ENCODE measurements around the gene ACOXL. TPM values are rescaled to one million over a fixed set of nuclear protein-coding genes. Genes with fewer than 3 reads are reported as not detected.

ACOXL gene
- total and polyA plus RNA-seq, 10 of the 15 experiments (the other 5 are each of a cell fraction or from before 2014, with no cell fraction given), result 0.05 to 1.3 (median 0.71) TPM

DNA sequence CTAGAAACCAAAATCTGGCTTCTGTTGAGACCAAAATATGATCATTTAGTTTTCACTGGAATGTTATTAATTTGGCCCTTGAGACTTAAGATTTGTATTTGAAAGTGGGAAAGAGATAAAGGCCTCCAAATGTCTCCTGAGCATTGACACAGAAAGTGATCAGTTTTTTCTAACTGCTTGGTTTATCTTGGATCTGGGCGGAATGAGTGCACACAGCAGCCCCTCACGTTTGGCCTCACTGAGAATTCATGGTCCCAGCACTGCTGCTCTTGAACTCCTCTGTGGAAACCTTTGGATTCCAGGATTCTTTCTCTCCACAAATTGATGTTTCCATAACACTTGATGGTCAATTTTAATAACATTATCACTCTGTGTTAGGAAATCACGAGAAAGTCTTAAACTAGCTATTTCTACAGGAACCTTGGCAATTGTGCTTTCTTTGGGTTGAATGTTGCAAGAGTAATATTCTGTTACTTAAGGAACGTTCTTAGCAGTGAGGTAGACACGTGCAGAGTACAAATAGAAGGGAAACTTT is 208.1 kb downstream of the ACOXL start (continued):
- TF ChIP-seq, protein P1, sequence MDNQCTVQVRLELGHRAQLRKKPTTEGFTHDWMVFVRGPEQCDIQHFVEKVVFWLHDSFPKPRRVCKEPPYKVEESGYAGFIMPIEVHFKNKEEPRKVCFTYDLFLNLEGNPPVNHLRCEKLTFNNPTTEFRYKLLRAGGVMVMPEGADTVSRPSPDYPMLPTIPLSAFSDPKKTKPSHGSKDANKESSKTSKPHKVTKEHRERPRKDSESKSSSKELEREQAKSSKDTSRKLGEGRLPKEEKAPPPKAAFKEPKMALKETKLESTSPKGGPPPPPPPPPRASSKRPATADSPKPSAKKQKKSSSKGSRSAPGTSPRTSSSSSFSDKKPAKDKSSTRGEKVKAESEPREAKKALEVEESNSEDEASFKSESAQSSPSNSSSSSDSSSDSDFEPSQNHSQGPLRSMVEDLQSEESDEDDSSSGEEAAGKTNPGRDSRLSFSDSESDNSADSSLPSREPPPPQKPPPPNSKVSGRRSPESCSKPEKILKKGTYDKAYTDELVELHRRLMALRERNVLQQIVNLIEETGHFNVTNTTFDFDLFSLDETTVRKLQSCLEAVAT (IDR thresholded peaks at IDR 0.05), result no peak
- TF ChIP-seq ZNF622 (IDR thresholded peaks at IDR 0.05) (no peak), ZNF24 (IDR thresholded peaks at IDR 0.05) (no peak)

DNA sequence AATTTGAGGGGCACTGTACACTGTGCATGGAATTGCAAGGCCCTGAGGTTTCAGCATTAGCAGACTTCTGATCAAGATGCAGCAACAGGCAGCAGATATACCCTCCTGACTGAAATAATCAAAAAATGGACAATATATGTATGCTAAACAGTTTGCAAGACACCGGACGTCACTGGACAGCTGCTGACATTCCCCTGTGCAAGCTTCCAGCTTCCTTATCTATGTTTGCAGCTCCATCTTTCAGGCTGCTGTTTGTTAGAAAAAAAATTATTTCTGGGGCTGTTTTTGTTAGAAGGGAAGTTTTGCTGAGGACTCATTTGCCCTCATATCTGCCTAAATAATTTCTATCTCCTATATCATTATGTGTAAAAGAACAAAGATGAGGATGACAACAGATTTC is 208.9 kb downstream of the ACOXL start:
- WGBS (ENCODE audit: insufficient coverage, insufficient replicate concordance, low lambda C conversion rate, missing lambda C conversion rate), result 66% methylated on average over 2 of the region's 2 CpGs
- no peak overlapping the region for H3K9ac ChIP-seq (ENCODE audit: control insufficient read depth, insufficient read depth, low read length)
- in situ Hi-C loops (cut with MboI) (no loop called here), intact Hi-C loops (cut with micrococcal nuclease; ENCODE audit: unreplicated experiment) (no loop called here)
- no peaks in the 10 kb centered on the region for H3K27me3 ChIP-seq (replicated peaks in 1 of 2; ENCODE audit: control insufficient read depth in 2 of 2, insufficient read depth in 2 of 2, low read length in 1 of 2)
- no peak for DNase-seq (ENCODE audit: low read depth, low spot score)
- H3K4me3 ChIP-seq, result no peak overlapping the region
- H3K9me3 ChIP-seq (replicated peaks; ENCODE audit: control insufficient read depth, insufficient read depth, low read length), result no peaks in the 10 kb centered on the region
- H3K79me2 ChIP-seq (ENCODE audit: control insufficient read depth, insufficient read depth, low read length), result no peaks in the 10 kb centered on the region
- no peak for FAIRE-seq
- H3K4me2 ChIP-seq (ENCODE audit: control insufficient read depth, insufficient read depth), result no peak overlapping the region
- no TSS peak for BruUV-seq (replicated peaks)
- ATAC-seq, result no peak
- no peaks in the 10 kb centered on the region for H3K36me3 ChIP-seq (ENCODE audit: control insufficient read depth in 2 of 2, insufficient read depth in 2 of 2, low read length in 1 of 2)
- H3K27ac ChIP-seq (ENCODE audit: control insufficient read depth, insufficient read depth), result no peak overlapping the region
- H3K4me1 ChIP-seq (ENCODE audit: control insufficient read depth, insufficient read depth, low read length), result no peaks in the 10 kb centered on the region
- POLR2A ChIA-PET, result no interaction called here
- RAD21 ChIA-PET (ENCODE audit: unreplicated experiment), result no interaction called here
- SMC1A ChIA-PET (ENCODE audit: uncharacterized antibody, unreplicated experiment), result no interaction called here
- no peak overlapping the region for H2AFZ ChIP-seq (ENCODE audit: control insufficient read depth, low read depth, low read length)
- CTCF ChIA-PET, result no interaction called here
- no peaks in the 10 kb centered on the region for H4K20me1 ChIP-seq (ENCODE audit: control insufficient read depth, insufficient read depth)
- no peak for TF ChIP-seq BHLHE40 (IDR thresholded peaks at IDR 0.05; ENCODE audit: borderline replicate concordance in 1 of 2, low read depth in 2 of 2, low read length in 1 of 2)

All from GM12878 (cell line).